ENCODE results near the gene KCNAB1. TPM values are rescaled to one million over a fixed set of nuclear protein-coding genes. Genes with fewer than 3 reads are reported as not detected.
"Not testable (repeated sequence)": the region's sequence is repeated elsewhere in the genome, so short reads cannot be mapped to it uniquely, and the experiment has no call there.

KCNAB1 gene
- total RNA-seq, 1 donor from 2014 or later = 3.6 TPM

GRCh38 chr3:156559321-156559720, 438.9 kb downstream of the KCNAB1 start:
- DNase-seq (ENCODE audit: low spot score) = no peak

GRCh38 chr3:156561533-156561932, 441.2 kb downstream of the KCNAB1 start:
- no peak for DNase-seq (ENCODE audit: low spot score)

GRCh38 chr3:156562486-156562885, 442.1 kb downstream of the KCNAB1 start:
- DNase-seq (ENCODE audit: low spot score) = not testable (repeated sequence)

GRCh38 chr3:156563900-156564682, 443.7 kb downstream of the KCNAB1 start:
- DNase-seq (ENCODE audit: low spot score) = no peak

GRCh38 chr3:156569016-156569415, 448.6 kb downstream of the KCNAB1 start:
- not testable (repeated sequence) for DNase-seq (ENCODE audit: low spot score)

GRCh38 chr3:156569881-156570280, 449.5 kb downstream of the KCNAB1 start:
- not testable (repeated sequence) for DNase-seq (ENCODE audit: low spot score)

- no peak for DNase-seq (ENCODE audit: low spot score)
These were observed 455.3 kb downstream of the KCNAB1 start for GRCh38 chr3:156575641-156576040.

- DNase-seq (ENCODE audit: low spot score) = no peak
These were observed 455.7 kb downstream of the KCNAB1 start for GRCh38 chr3:156576051-156576450.

- no peak for DNase-seq (ENCODE audit: low spot score)
These were observed 456.4 kb downstream of the KCNAB1 start for GRCh38 chr3:156576651-156577348.

GRCh38 chr3:156577736-156578135, 457.4 kb downstream of the KCNAB1 start:
- no peak for DNase-seq (ENCODE audit: low spot score)

- DNase-seq (ENCODE audit: low spot score) = no peak
These were observed 459.1 kb downstream of the KCNAB1 start for GRCh38 chr3:156579427-156579851.

GRCh38 chr3:156581033-156581432, 460.7 kb downstream of the KCNAB1 start:
- DNase-seq (ENCODE audit: low spot score) = no peak

GRCh38 chr3:156581954-156582353, 461.6 kb downstream of the KCNAB1 start:
- DNase-seq (ENCODE audit: low spot score) = no peak

GRCh38 chr3:156582532-156583183, 462.3 kb downstream of the KCNAB1 start:
- DNase-seq (ENCODE audit: low spot score) = no peak

- DNase-seq (ENCODE audit: low spot score) = no peak
These were observed 463.1 kb downstream of the KCNAB1 start for GRCh38 chr3:156583469-156583868.

- DNase-seq (ENCODE audit: low spot score) = no peak
These were observed 466.8 kb downstream of the KCNAB1 start for GRCh38 chr3:156586905-156587759.

GRCh38 chr3:156587760-156588069, 467.3 kb downstream of the KCNAB1 start:
- no peak for DNase-seq (ENCODE audit: low spot score)
